MV-4-11 (cell line): ENCODE measurements around the gene MUC22.
"Not testable (repeated sequence)": the region's sequence is repeated elsewhere in the genome, so short reads cannot be mapped to it uniquely, and the experiment has no call there.

Experiments
- DNase-seq: peaks from one replicate; lab custom pipeline; 2025; lab: John Stamatoyannopoulos, UW

Gene MUC22

GRCh38 chr6:30998785-30999184 lies 11.5 kb upstream of the MUC22 start:
- DNase-seq, result no peak

- not testable (repeated sequence) for DNase-seq
Measured at GRCh38 chr6:31000067-31000860, 10.0 kb upstream of the MUC22 start.

GRCh38 chr6:31001281-31001888 lies 8.9 kb upstream of the MUC22 start:
- no peak for DNase-seq

GRCh38 chr6:31002471-31002870 lies 7.8 kb upstream of the MUC22 start:
- no peak for DNase-seq

- DNase-seq, result peak; percentile 14
Measured at GRCh38 chr6:31004794-31005193, 5.5 kb upstream of the MUC22 start.

GRCh38 chr6:31005249-31006020 lies 4.8 kb upstream of the MUC22 start:
- peak; percentile 3 for DNase-seq

GRCh38 chr6:31007694-31008093 lies 2.6 kb upstream of the MUC22 start:
- DNase-seq, result no peak

- DNase-seq, result no peak
Measured at GRCh38 chr6:31008165-31008564, 2.1 kb upstream of the MUC22 start.

GRCh38 chr6:31009731-31010130 lies 543 bp upstream of the MUC22 start:
- no peak for DNase-seq

GRCh38 chr6:31011153-31011552 lies 879 bp downstream of the MUC22 start:
- no peak for DNase-seq

- DNase-seq, result no peak
Measured at GRCh38 chr6:31016659-31017299, 6.5 kb downstream of the MUC22 start.

- not testable (repeated sequence) for DNase-seq
Measured at GRCh38 chr6:31017436-31017835, 7.2 kb downstream of the MUC22 start.

GRCh38 chr6:31020057-31020456 lies 9.8 kb downstream of the MUC22 start:
- DNase-seq, result no peak

- DNase-seq, result not testable (repeated sequence)
Measured at GRCh38 chr6:31020631-31021255, 10.5 kb downstream of the MUC22 start.

- DNase-seq, result not testable (repeated sequence)
Measured at GRCh38 chr6:31021705-31022531, 11.6 kb downstream of the MUC22 start.

GRCh38 chr6:31025595-31025994 lies 15.3 kb downstream of the MUC22 start:
- no peak for DNase-seq

- no peak for DNase-seq
Measured at GRCh38 chr6:31031095-31031494, 20.8 kb downstream of the MUC22 start.

GRCh38 chr6:31033075-31033474 lies 22.8 kb downstream of the MUC22 start:
- DNase-seq, result no peak

GRCh38 chr6:31035862-31036497 lies 25.7 kb downstream of the MUC22 start:
- DNase-seq, result no peak

GRCh38 chr6:31037169-31037568 lies 26.9 kb downstream of the MUC22 start:
- no peak for DNase-seq
